ENCODE data around the gene CP.

CP gene

GRCh38 chr3:149179220-149179619, 42.4 kb downstream of the CP start:
- no peak for DNase-seq

GRCh38 chr3:149177122-149177521, 44.5 kb downstream of the CP start:
- no peak for DNase-seq

- DNase-seq, result no peak
Measured at GRCh38 chr3:149174901-149175300, 46.7 kb downstream of the CP start.

- no peak for DNase-seq
Measured at GRCh38 chr3:149170672-149171071, 51.0 kb downstream of the CP start.

- no peak for DNase-seq
Measured at GRCh38 chr3:149167898-149168297, 53.7 kb downstream of the CP start.

- no peak for DNase-seq
Measured at GRCh38 chr3:149163066-149163465, 58.6 kb downstream of the CP start.

GRCh38 chr3:149162007-149162406, 59.6 kb downstream of the CP start:
- no peak for DNase-seq

GRCh38 chr3:149160754-149161300, 60.8 kb downstream of the CP start:
- no peak for DNase-seq

- no peak for DNase-seq
Measured at GRCh38 chr3:149153402-149153801, 68.2 kb downstream of the CP start.

- DNase-seq, result no peak
Measured at GRCh38 chr3:149152420-149152819, 69.2 kb downstream of the CP start.

GRCh38 chr3:149151843-149152242, 69.8 kb downstream of the CP start:
- DNase-seq, result no peak

- DNase-seq, result no peak
Measured at GRCh38 chr3:149150436-149150835, 71.2 kb downstream of the CP start.

GRCh38 chr3:149145974-149146373, 75.7 kb downstream of the CP start:
- no peak for DNase-seq

- DNase-seq, result no peak
Measured at GRCh38 chr3:149145356-149145755, 76.3 kb downstream of the CP start.

- DNase-seq, result no peak
Measured at GRCh38 chr3:149142682-149143081, 78.9 kb downstream of the CP start.

- DNase-seq, result no peak
Measured at GRCh38 chr3:149134575-149134974, 87.1 kb downstream of the CP start.

- no peak for DNase-seq
Measured at GRCh38 chr3:149131589-149131988, 90.0 kb downstream of the CP start.

GRCh38 chr3:149129326-149130205, 92.1 kb downstream of the CP start, which contains the start of gene HPS3:
Gene HPS3 (plus strand): TSS chr3:149129638. CDS start chr3:149129724, 86 bp downstream.
- DNase-seq, result peak; percentile 92

GRCh38 chr3:149128821-149129220, 92.8 kb downstream of the CP start:
- peak; percentile 10 for DNase-seq

GRCh38 chr3:149122721-149123578, 98.7 kb downstream of the CP start:
- no peak for DNase-seq
